H54 (cell line): ENCODE data around the gene IQCC.
A peak's percentile ranks its signal among the peaks of the same experiment; 100 is the strongest.

Experiments
- DNase-seq: peaks from one replicate; pipeline ENCODE4 v3.0.0; 2011; ENCODE audit warnings: low spot score, mixed read lengths; ENCODE audit not compliant: insufficient read length
- FAIRE-seq: peaks from 3 replicates; lab custom pipeline; 2011; peaks lifted over from hg19 to GRCh38; lab: Jason Lieb, UNC
- POLR2A ChIP-seq: IDR thresholded peaks from 2 replicates; pipeline ENCODE4 v1.6.1; 2011; ENCODE audit warnings: low read depth, mild to moderate bottlenecking, low read length

Gene IQCC

GRCh38 chr1:32200226-32201010, 5.1 kb upstream of the IQCC start, which contains the start of gene CCDC28B:
Gene CCDC28B, plus strand, starts transcription at chr1:32200595. Its CDS starts 1,341 bp downstream, at chr1:32201936.
- no peak for FAIRE-seq

GRCh38 chr1:32201011-32201855, 4.2 kb upstream of the IQCC start:
- TF ChIP-seq POLR2A: no peak
- no peak for FAIRE-seq
- DNase-seq: no peak

More at GRCh38 chr1:32200226-32201010, 5.1 kb upstream of the IQCC start, which contains the start of gene CCDC28B:
- no peak for TF ChIP-seq POLR2A
- peak; percentile 61 for DNase-seq

- TF ChIP-seq POLR2A: no peak
- no peak for FAIRE-seq
- no peak for DNase-seq
Observed at GRCh38 chr1:32204943-32205361, 519 bp upstream of the IQCC start.

- DNase-seq (no peak), FAIRE-seq (no peak)
- TF ChIP-seq POLR2A: 0 out of 2 replicates have a peak, but pooled peaks have one; percentile 11
Observed at GRCh38 chr1:32208469-32208868, 3.0 kb downstream of the IQCC start.

GRCh38 chr1:32208891-32209328, 3.4 kb downstream of the IQCC start, which contains the start of gene DCDC2B:
Gene DCDC2B, plus strand, starts transcription at chr1:32209089. Its CDS starts 5 bp downstream, at chr1:32209094.
- DNase-seq (peak; percentile 40), FAIRE-seq (no peak)
- no peak for TF ChIP-seq POLR2A

- TF ChIP-seq POLR2A: no peak
- FAIRE-seq: no peak
- DNase-seq: peak; percentile 58
Observed at GRCh38 chr1:32215629-32216480, 10.4 kb downstream of the IQCC start.

- DNase-seq (no peak), FAIRE-seq (no peak)
- no peak for TF ChIP-seq POLR2A
Observed at GRCh38 chr1:32216566-32216965, 11.1 kb downstream of the IQCC start.

GRCh38 chr1:32219022-32219421, 13.6 kb downstream of the IQCC start:
- FAIRE-seq: no peak
- no peak for TF ChIP-seq POLR2A

GRCh38 chr1:32220746-32221580, 15.5 kb downstream of the IQCC start:
- FAIRE-seq (no peak), DNase-seq (no peak)
- no peak for TF ChIP-seq POLR2A

More at GRCh38 chr1:32219022-32219421, 13.6 kb downstream of the IQCC start:
- DNase-seq: no peak

- DNase-seq (no peak), FAIRE-seq (no peak)
- TF ChIP-seq POLR2A: no peak
Observed at GRCh38 chr1:32221581-32221979, 16.1 kb downstream of the IQCC start.

GRCh38 chr1:32221980-32222755, 16.7 kb downstream of the IQCC start, which contains the start of the genes EIF3I and TMEM234:
Gene EIF3I, plus strand, starts transcription at chr1:32222407. Its CDS starts 35 bp downstream, at chr1:32222442.
Gene TMEM234, minus strand, starts transcription at chr1:32222353. Its CDS starts 31 bp downstream, at chr1:32222322.
- FAIRE-seq (no peak), DNase-seq (peak; percentile 88)
- TF ChIP-seq POLR2A: peak; percentile 62; the same call in 1 of the 2 replicates
